ENCODE results near the gene SLC28A2. TPM values are rescaled to one million over a fixed set of nuclear protein-coding genes. Genes with fewer than 3 reads are reported as not detected.
"Not testable (repeated sequence)": the region's sequence is repeated elsewhere in the genome, so short reads cannot be mapped to it uniquely, and the experiment has no call there.

The SLC28A2 gene
- total and polyA plus RNA-seq, 2 of the 13 experiments (the other 11 are each of a cell fraction or from before 2014, with no cell fraction given), result 0.01 to 0.11 TPM

DNA sequence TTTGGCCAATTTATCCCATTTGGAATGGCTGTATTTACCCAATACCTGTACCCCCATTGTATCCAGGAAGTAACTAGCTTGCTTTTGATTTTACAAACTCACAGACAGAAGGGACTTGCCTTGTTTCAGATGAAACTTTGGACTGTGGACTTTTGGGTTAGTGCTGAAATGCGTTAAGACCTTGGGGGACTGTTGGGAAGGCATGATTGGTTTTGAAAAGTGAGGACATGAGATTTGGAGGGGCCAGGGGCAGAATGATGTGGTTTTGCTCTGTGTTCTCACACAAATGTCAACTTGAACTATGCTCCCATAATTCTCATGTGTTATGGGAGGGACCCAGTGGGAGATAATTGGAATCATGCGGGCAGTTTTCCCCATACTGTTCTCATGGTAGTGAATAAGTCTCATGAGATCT is 46.9 kb downstream of the SLC28A2 start (continued):
- TF ChIP-seq EP300 (IDR thresholded peaks at IDR 0.05; ENCODE audit: low read depth in 2 of 2, low read length in 2 of 2), result peak in 1 of 2 experiments; percentile 72; a peak in 2 of 4 replicates
- peak; percentile 66 for TF ChIP-seq EP300 (CRISPR knock-in tag; IDR thresholded peaks at IDR 0.05; ENCODE audit: borderline replicate concordance)
- peak; percentile 37 for TF ChIP-seq ASH2L (IDR thresholded peaks at IDR 0.05; ENCODE audit: insufficient read length, low read depth, low read length)
- peak; percentile 55; the same call in 1 of the 2 replicates for TF ChIP-seq IKZF5 (CRISPR knock-in tag; IDR thresholded peaks at IDR 0.05)
- TF ChIP-seq, protein P1, sequence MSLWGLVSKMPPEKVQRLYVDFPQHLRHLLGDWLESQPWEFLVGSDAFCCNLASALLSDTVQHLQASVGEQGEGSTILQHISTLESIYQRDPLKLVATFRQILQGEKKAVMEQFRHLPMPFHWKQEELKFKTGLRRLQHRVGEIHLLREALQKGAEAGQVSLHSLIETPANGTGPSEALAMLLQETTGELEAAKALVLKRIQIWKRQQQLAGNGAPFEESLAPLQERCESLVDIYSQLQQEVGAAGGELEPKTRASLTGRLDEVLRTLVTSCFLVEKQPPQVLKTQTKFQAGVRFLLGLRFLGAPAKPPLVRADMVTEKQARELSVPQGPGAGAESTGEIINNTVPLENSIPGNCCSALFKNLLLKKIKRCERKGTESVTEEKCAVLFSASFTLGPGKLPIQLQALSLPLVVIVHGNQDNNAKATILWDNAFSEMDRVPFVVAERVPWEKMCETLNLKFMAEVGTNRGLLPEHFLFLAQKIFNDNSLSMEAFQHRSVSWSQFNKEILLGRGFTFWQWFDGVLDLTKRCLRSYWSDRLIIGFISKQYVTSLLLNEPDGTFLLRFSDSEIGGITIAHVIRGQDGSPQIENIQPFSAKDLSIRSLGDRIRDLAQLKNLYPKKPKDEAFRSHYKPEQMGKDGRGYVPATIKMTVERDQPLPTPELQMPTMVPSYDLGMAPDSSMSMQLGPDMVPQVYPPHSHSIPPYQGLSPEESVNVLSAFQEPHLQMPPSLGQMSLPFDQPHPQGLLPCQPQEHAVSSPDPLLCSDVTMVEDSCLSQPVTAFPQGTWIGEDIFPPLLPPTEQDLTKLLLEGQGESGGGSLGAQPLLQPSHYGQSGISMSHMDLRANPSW (CRISPR knock-in tag; IDR thresholded peaks at IDR 0.05; ENCODE audit: borderline replicate concordance), result 0 out of 2 replicates have a peak, but pooled peaks have one; percentile 30
- TF ChIP-seq, protein P2, sequence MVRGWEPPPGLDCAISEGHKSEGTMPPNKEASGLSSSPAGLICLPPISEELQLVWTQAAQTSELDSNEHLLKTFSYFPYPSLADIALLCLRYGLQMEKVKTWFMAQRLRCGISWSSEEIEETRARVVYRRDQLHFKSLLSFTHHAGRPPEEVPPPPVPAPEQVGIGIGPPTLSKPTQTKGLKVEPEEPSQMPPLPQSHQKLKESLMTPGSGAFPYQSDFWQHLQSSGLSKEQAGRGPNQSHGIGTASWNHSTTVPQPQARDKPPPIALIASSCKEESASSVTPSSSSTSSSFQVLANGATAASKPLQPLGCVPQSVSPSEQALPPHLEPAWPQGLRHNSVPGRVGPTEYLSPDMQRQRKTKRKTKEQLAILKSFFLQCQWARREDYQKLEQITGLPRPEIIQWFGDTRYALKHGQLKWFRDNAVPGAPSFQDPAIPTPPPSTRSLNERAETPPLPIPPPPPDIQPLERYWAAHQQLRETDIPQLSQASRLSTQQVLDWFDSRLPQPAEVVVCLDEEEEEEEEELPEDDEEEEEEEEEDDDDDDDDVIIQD (CRISPR knock-in tag; IDR thresholded peaks at IDR 0.05; ENCODE audit: low read depth), result peak; percentile 94; the same call in 1 of the 2 replicates
- TF ChIP-seq ERF (CRISPR knock-in tag; IDR thresholded peaks at IDR 0.05), result peak; percentile 61; the same call in 1 of the 2 replicates
- peak; percentile 46; the same call in 1 of the 2 replicates for TF ChIP-seq SP5 (CRISPR knock-in tag; IDR thresholded peaks at IDR 0.05; ENCODE audit: borderline replicate concordance, low read depth)
- TF ChIP-seq SOX6 (IDR thresholded peaks at IDR 0.05), result not testable (repeated sequence)
- TF ChIP-seq SOX6 (CRISPR knock-in tag; IDR thresholded peaks at IDR 0.05), result peak; percentile 98
- TF ChIP-seq FOXA3 (CRISPR knock-in tag; IDR thresholded peaks at IDR 0.05), result peak; percentile 70
- TF ChIP-seq HDAC2 (CRISPR knock-in tag; IDR thresholded peaks at IDR 0.05), result peak; percentile 59; the same call in 1 of the 2 replicates
- peak in 1 of 2 experiments; percentile 64; a peak in 1 of 4 replicates for TF ChIP-seq KLF16 (CRISPR knock-in tag; IDR thresholded peaks at IDR 0.05)
- TF ChIP-seq ARNTL (CRISPR knock-in tag; IDR thresholded peaks at IDR 0.05), result peak; percentile 68; the same call in 1 of the 2 replicates
- TF ChIP-seq NCOR1 (IDR thresholded peaks at IDR 0.05; ENCODE audit: borderline replicate concordance, low read length), result peak; percentile 86; the same call in 1 of the 2 replicates
- TF ChIP-seq ZNF614 (CRISPR knock-in tag; IDR thresholded peaks at IDR 0.05; ENCODE audit: borderline replicate concordance), result peak; percentile 68; the same call in 1 of the 2 replicates
- peak; percentile 96 for TF ChIP-seq SALL1 (CRISPR knock-in tag; IDR thresholded peaks at IDR 0.05)
- peak; percentile 85 for TF ChIP-seq ELF1 (CRISPR knock-in tag; IDR thresholded peaks at IDR 0.05)
- TF ChIP-seq PHF21A (CRISPR knock-in tag; IDR thresholded peaks at IDR 0.05), result peak; percentile 82
- 0 out of 2 replicates have a peak, but pooled peaks have one; percentile 24 for TF ChIP-seq TFDP2 (CRISPR knock-in tag; IDR thresholded peaks at IDR 0.05)
- TF ChIP-seq NR2F1 (CRISPR knock-in tag; IDR thresholded peaks at IDR 0.05), result peak; percentile 51 to 60; a peak in 3 of 4 replicates
- TF ChIP-seq SAP130 (CRISPR knock-in tag; IDR thresholded peaks at IDR 0.05; ENCODE audit: low read depth), result peak; percentile 67
- peak; percentile 17; the same call in 1 of the 2 replicates for TF ChIP-seq FOSL2 (CRISPR knock-in tag; IDR thresholded peaks at IDR 0.05)
- TF ChIP-seq ETV5 (CRISPR knock-in tag; IDR thresholded peaks at IDR 0.05; ENCODE audit: borderline replicate concordance), result peak; percentile 60; the same call in 1 of the 2 replicates
